GM18867 (cell line): ENCODE results near the gene MACROH2A2.
"Not testable (repeated sequence)": the region's sequence is repeated elsewhere in the genome, so short reads cannot be mapped to it uniquely, and the experiment has no call there.

Experiments
- ATAC-seq: cut with Tn5 transposase; IDR thresholded peaks from one replicate; pipeline ENCODE4 v1.9.1; 2021; ENCODE audit warnings: mild to moderate bottlenecking, moderate library complexity; ENCODE audit not compliant: unreplicated experiment

The MACROH2A2 gene

GRCh38 chr10:70147259-70147625 lies 94.6 kb downstream of the MACROH2A2 start:
- no peak for ATAC-seq

- ATAC-seq: no peak
Measured at GRCh38 chr10:70148516-70148915, 95.9 kb downstream of the MACROH2A2 start.

GRCh38 chr10:70155255-70155838 lies 102.7 kb downstream of the MACROH2A2 start:
- no peak for ATAC-seq

GRCh38 chr10:70158113-70158512 lies 105.5 kb downstream of the MACROH2A2 start:
- ATAC-seq: no peak

- not testable (repeated sequence) for ATAC-seq
Measured at GRCh38 chr10:70159366-70159765, 106.7 kb downstream of the MACROH2A2 start.

GRCh38 chr10:70160798-70161197 lies 108.2 kb downstream of the MACROH2A2 start:
- no peak for ATAC-seq
